ENCODE measurements around the gene PCDHB5.
"Not testable (repeated sequence)": the region's sequence is repeated elsewhere in the genome, so short reads cannot be mapped to it uniquely, and the experiment has no call there.

The PCDHB5 gene

DNA sequence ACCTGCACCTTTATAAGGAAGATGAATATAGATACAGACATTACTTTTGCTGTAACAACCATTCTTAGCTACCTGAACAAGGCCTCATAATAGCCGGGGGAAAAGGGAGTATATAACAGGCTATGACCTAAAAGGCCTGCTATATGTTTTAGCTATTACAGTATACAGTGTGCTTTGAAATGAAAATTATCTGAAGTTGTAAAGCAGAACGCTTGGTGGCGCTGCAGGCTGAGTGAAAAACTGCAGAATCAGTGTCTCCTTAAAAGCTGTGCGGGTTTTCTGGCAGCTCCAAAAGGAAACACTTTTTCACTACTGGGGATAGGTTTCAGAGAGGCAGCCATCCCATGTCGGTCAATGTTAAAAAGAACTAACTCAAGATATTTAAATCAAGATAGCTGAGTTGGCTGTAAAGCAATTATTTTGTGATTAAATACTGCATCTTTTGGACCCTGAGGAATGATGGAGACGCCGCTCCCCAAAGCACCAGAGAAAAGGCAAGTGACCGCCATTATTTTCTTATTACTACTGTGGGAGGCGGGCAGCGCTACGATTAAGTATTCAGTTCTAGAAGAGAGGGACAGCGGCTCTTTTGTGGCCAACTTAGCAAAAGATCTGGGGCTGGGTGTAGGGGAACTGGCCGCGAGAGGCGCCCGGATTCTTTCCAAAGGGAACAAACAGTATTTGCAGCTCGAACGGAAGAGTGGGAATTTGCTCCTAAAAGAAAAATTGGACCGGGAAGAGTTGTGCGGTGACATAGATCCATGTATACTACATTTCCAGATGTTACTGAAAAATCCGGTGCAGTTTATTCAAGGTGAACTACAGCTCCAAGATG is 20.8 kb downstream of the PCDHB5 start:
- no peaks in the 10 kb centered on the region for H3K79me2 ChIP-seq (ENCODE audit: insufficient read depth, low read length)
- no peak for ATAC-seq (ENCODE audit: insufficient read depth, low read depth)

DNA sequence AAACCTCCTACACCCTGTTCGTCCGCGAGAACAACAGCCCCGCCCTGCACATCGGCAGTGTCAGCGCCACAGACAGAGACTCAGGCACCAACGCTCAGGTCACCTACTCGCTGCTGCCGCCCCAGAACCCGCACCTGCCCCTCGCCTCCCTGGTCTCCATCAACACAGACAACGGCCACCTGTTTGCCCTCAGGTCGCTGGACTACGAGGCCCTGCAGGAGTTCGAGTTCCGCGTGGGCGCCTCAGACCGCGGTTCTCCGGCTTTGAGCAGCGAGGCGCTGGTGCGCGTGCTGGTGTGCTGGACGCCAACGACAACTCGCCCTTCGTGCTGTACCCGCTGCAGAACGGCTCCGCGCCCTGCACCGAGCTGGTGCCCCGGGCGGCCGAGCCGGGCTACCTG is 22.4 kb downstream of the PCDHB5 start:
- H3K27ac ChIP-seq (ENCODE audit: low read length); ATAC-seq (ENCODE audit: insufficient read depth, low read depth); H3K4me3 ChIP-seq (ENCODE audit: low read depth in 1 of 2, low read length in 2 of 2); H4K20me1 ChIP-seq (ENCODE audit: insufficient read depth, low read length); H3K79me2 ChIP-seq (ENCODE audit: insufficient read depth, low read length); DNase-seq; H3K27me3 ChIP-seq (ENCODE audit: insufficient read depth, low read length, poor library complexity); H3K9me3 ChIP-seq (ENCODE audit: insufficient read depth, low read length, severe bottlenecking); H3K36me3 ChIP-seq (ENCODE audit: insufficient read depth, low read length); H3K4me1 ChIP-seq (ENCODE audit: insufficient read depth, low read length); H3K9ac ChIP-seq (ENCODE audit: low read depth, low read length); H3K4me2 ChIP-seq (ENCODE audit: insufficient read depth, low read length); H2AFZ ChIP-seq (ENCODE audit: low read depth, low read length): not testable (repeated sequence)

More for the DNA sequence above, 20.8 kb downstream of the PCDHB5 start:
- Histone ChIP-seq H3K4me3 (ENCODE audit: low read depth in 1 of 2, low read length in 2 of 2) (no peak overlapping the region), H3K4me2 (ENCODE audit: insufficient read depth, low read length) (no peak overlapping the region), H3K27me3 (ENCODE audit: insufficient read depth, low read length, poor library complexity) (no peaks in the 10 kb centered on the region), H3K9me3 (ENCODE audit: insufficient read depth, low read length, severe bottlenecking) (no peaks in the 10 kb centered on the region), H4K20me1 (ENCODE audit: insufficient read depth, low read length) (no peaks in the 10 kb centered on the region), H3K9ac (ENCODE audit: low read depth, low read length) (no peak overlapping the region), H3K36me3 (ENCODE audit: insufficient read depth, low read length) (no peaks in the 10 kb centered on the region), H3K4me1 (ENCODE audit: insufficient read depth, low read length) (no peaks in the 10 kb centered on the region), H2AFZ (ENCODE audit: low read depth, low read length) (no peak overlapping the region), H3K27ac (ENCODE audit: low read length) (no peak overlapping the region)
- TF ChIP-seq, protein P1, sequence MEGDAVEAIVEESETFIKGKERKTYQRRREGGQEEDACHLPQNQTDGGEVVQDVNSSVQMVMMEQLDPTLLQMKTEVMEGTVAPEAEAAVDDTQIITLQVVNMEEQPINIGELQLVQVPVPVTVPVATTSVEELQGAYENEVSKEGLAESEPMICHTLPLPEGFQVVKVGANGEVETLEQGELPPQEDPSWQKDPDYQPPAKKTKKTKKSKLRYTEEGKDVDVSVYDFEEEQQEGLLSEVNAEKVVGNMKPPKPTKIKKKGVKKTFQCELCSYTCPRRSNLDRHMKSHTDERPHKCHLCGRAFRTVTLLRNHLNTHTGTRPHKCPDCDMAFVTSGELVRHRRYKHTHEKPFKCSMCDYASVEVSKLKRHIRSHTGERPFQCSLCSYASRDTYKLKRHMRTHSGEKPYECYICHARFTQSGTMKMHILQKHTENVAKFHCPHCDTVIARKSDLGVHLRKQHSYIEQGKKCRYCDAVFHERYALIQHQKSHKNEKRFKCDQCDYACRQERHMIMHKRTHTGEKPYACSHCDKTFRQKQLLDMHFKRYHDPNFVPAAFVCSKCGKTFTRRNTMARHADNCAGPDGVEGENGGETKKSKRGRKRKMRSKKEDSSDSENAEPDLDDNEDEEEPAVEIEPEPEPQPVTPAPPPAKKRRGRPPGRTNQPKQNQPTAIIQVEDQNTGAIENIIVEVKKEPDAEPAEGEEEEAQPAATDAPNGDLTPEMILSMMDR (IDR thresholded peaks at IDR 0.05; ENCODE audit: borderline replicate concordance, extremely low read depth, low read length, poor library complexity, severe bottlenecking) = no peak
- TF ChIP-seq EZH2 (IDR thresholded peaks at IDR 0.05; ENCODE audit: borderline replicate concordance, low read depth, low read length, severe bottlenecking) = no peak
- no peak for DNase-seq

DNA sequence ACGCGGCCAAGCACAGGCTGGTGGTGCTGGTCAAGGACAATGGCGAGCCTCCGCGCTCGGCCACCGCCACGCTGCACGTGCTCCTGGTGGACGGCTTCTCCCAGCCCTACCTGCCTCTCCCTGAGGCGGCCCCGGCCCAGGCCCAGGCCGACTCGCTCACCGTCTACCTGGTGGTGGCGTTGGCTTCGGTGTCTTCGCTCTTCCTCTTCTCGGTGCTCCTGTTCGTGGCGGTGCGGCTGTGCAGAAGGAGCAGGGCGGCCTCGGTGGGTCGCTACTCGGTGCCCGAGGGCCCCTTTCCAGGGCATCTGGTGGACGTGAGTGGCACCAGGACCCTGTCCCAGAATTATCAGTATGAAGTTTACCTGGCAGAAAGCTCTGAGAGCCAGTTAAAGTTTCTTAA is 22.9 kb downstream of the PCDHB5 start:
- not testable (repeated sequence) for DNase-seq; H3K9me3 ChIP-seq (ENCODE audit: insufficient read depth, low read length, severe bottlenecking); H3K27ac ChIP-seq (ENCODE audit: low read length); H3K4me2 ChIP-seq (ENCODE audit: insufficient read depth, low read length); H3K27me3 ChIP-seq (ENCODE audit: insufficient read depth, low read length, poor library complexity); H3K4me3 ChIP-seq (ENCODE audit: low read depth in 1 of 2, low read length in 2 of 2); H2AFZ ChIP-seq (ENCODE audit: low read depth, low read length); H3K36me3 ChIP-seq (ENCODE audit: insufficient read depth, low read length); ATAC-seq (ENCODE audit: insufficient read depth, low read depth); H3K9ac ChIP-seq (ENCODE audit: low read depth, low read length); H3K4me1 ChIP-seq (ENCODE audit: insufficient read depth, low read length); H3K79me2 ChIP-seq (ENCODE audit: insufficient read depth, low read length); H4K20me1 ChIP-seq (ENCODE audit: insufficient read depth, low read length)

DNA sequence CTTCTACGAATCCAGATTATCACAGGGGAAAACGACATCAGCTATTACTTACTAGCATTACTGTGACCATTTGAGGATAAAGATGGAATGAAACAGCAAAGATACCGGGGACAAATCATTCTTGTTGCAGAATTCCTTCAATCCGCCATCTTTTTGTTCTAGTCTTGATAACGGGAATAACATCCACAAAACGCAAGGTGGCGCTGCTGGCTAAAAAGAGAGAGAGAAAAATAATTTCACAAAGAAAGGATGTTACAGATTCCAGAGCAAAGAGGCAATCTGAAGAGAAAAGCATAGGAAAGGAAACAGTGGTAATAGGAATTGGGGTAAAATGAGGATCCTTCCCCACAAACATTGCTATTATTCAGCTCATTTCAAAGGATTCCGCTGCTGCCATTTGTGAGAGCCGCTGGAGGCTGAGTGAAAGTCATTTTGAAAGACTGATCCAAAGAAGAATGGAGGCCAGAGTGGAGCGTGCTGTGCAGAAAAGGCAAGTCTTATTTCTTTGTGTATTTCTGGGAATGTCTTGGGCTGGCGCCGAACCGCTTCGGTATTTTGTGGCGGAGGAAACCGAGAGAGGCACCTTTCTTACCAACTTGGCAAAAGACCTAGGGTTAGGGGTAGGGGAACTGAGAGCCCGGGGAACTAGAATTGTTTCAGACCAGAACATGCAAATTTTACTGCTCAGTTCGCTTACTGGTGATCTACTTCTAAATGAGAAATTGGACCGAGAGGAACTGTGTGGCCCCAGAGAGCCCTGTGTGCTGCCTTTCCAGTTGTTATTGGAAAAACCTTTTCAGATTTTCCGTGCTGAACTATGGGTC is 37.6 kb downstream of the PCDHB5 start, which contains the start of gene PCDHB7:
PCDHB7 (plus strand) TSS at position 264 of the 824 bp plus-strand sequence; CDS start at position 456, 192 bp downstream.
- H3K4me2 ChIP-seq (ENCODE audit: insufficient read depth, low read length) = no peak within 1 kb of the TSS
- H4K20me1 ChIP-seq (ENCODE audit: insufficient read depth, low read length) = no peaks in the 10 kb centered on the region
- H3K9me3 ChIP-seq (ENCODE audit: insufficient read depth, low read length, severe bottlenecking) = no peaks in the 10 kb centered on the region
- H3K4me3 ChIP-seq (ENCODE audit: low read depth in 1 of 2, low read length in 2 of 2) = no peak within 1 kb of the TSS
- TF ChIP-seq EZH2 (IDR thresholded peaks at IDR 0.05; ENCODE audit: borderline replicate concordance, low read depth, low read length, severe bottlenecking) = no peak
- TF ChIP-seq, protein P1 (IDR thresholded peaks at IDR 0.05; ENCODE audit: borderline replicate concordance, extremely low read depth, low read length, poor library complexity, severe bottlenecking) = peak; percentile 73
- ATAC-seq (ENCODE audit: insufficient read depth, low read depth) = no peak
- peaks cover 8% of the 10 kb centered on the region for H3K27me3 ChIP-seq (ENCODE audit: insufficient read depth, low read length, poor library complexity)
- no peaks in the 10 kb centered on the region for H3K36me3 ChIP-seq (ENCODE audit: insufficient read depth, low read length)
- peak; percentile 42 for DNase-seq
- no peak within 1 kb of the TSS for H3K9ac ChIP-seq (ENCODE audit: low read depth, low read length)
- H2AFZ ChIP-seq (ENCODE audit: low read depth, low read length) = peak within 1 kb of the TSS; percentile 42; the same call in 1 of the 2 replicates
- no peaks in the 10 kb centered on the region for H3K79me2 ChIP-seq (ENCODE audit: insufficient read depth, low read length)
- no peaks in the 10 kb centered on the region for H3K4me1 ChIP-seq (ENCODE audit: insufficient read depth, low read length)
- no peak within 1 kb of the TSS for H3K27ac ChIP-seq (ENCODE audit: low read length)

DNA sequence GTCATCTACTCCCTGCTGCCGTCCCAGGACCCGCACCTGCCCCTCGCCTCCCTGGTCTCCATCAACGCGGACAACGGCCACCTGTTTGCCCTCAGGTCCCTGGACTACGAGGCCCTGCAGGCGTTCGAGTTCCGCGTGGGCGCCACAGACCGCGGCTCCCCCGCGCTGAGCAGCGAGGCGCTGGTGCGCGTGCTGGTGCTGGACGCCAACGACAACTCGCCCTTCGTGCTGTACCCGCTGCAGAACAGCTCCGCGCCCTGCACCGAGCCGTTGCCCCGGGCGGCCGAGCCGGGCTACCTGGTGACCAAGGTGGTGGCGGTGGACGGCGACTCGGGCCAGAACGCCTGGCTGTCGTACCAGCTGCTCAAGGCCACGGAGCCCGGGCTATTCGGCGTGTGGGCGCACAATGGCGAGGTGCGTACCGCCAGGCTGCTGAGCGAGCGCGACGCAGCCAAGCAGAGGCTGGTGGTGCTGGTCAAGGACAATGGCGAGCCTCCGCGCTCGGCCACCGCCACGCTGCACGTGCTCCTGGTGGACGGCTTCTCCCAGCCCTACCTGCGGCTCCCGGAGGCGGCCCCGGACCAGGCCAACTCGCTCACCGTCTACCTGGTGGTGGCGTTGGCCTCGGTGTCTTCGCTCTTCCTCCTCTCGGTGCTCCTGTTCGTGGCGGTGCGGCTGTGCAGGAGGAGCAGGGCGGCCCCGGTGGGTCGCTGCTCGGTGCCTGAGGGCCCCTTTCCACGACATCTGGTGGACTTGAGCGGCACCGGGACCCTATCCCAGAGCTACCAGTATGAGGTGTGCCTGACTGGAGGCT is 39.5 kb downstream of the PCDHB5 start:
- not testable (repeated sequence) for H3K4me2 ChIP-seq (ENCODE audit: insufficient read depth, low read length); ATAC-seq (ENCODE audit: insufficient read depth, low read depth); H2AFZ ChIP-seq (ENCODE audit: low read depth, low read length); H3K4me3 ChIP-seq (ENCODE audit: low read depth in 1 of 2, low read length in 2 of 2); H3K27me3 ChIP-seq (ENCODE audit: insufficient read depth, low read length, poor library complexity); H3K4me1 ChIP-seq (ENCODE audit: insufficient read depth, low read length); H3K9ac ChIP-seq (ENCODE audit: low read depth, low read length); H3K36me3 ChIP-seq (ENCODE audit: insufficient read depth, low read length); H3K27ac ChIP-seq (ENCODE audit: low read length); H3K79me2 ChIP-seq (ENCODE audit: insufficient read depth, low read length); DNase-seq; H3K9me3 ChIP-seq (ENCODE audit: insufficient read depth, low read length, severe bottlenecking); H4K20me1 ChIP-seq (ENCODE audit: insufficient read depth, low read length)
